ENCODE results near the gene FGD6. TPM values are rescaled to one million over a fixed set of nuclear protein-coding genes. Genes with fewer than 3 reads are reported as not detected.

The FGD6 gene
- polyA plus RNA-seq, 2 of the 4 experiments (the other 2 are of a cell fraction): 15.5 to 48.0 TPM

GRCh38 chr12:95150501-95150900 is 66.8 kb downstream of the FGD6 start:
- Histone ChIP-seq H3K4me2 (no peak overlapping the region), H3K27ac (peak overlapping the region in 1 of 2 experiments; percentile 37; a peak in 2 of 6 replicates), H3K4me1 (no peaks in the 10 kb centered on the region), H3K4me3 (no peak overlapping the region), H3K9me3 (no peaks in the 10 kb centered on the region)
- 100% methylated on average over 1 of the region's 1 CpG for WGBS (ENCODE audit: missing lambda C conversion rate)
- no peak for TF ChIP-seq RFX5 (IDR thresholded peaks at IDR 0.05)
- no peak for TF ChIP-seq ESRRA (IDR thresholded peaks at IDR 0.05; ENCODE audit: borderline replicate concordance, low read length)
- no peak for TF ChIP-seq POLR2A (IDR thresholded peaks at IDR 0.05; ENCODE audit: low read length)
- TF ChIP-seq HOXB13 (CRISPR knock-in tag; IDR thresholded peaks at IDR 0.05; ENCODE audit: low read depth): no peak
- no peak for TF ChIP-seq KDM1A (IDR thresholded peaks at IDR 0.05; ENCODE audit: low read depth)
- no peak for TF ChIP-seq HDAC2 (IDR thresholded peaks at IDR 0.05)
- TF ChIP-seq ATOH8 (CRISPR knock-in tag; IDR thresholded peaks at IDR 0.05; ENCODE audit: low read depth): no peak
- no peak for TF ChIP-seq NR3C1 (IDR thresholded peaks at IDR 0.05)
- TF ChIP-seq BHLHE40 (IDR thresholded peaks at IDR 0.05; ENCODE audit: low read depth, low read length): no peak
- TF ChIP-seq ZFP36 (IDR thresholded peaks at IDR 0.05; ENCODE audit: borderline replicate concordance, partially characterized antibody): no peak
- CTCF ChIA-PET: interaction anchor here (1.1 to 1.6 kb wide), 3 partner anchors 15 to 66 kb away, joined by 4 read pairs; no protein-coding TSS in a partner anchor
- ATAC-seq (peak in 1 of 2 experiments; percentile 53; a peak in 2 of 6 replicates), DNase-seq (ENCODE audit: low read depth in 1 of 2, low spot score in 1 of 2) (no peak), FAIRE-seq (no peak)
- POLR2A ChIA-PET: interaction anchor here (0.6 to 0.7 kb wide), 2 partner anchors 20 to 35 kb away, joined by 3 to 20 read pairs; no protein-coding TSS in a partner anchor

- Histone ChIP-seq H3K9me3 (no peaks in the 10 kb centered on the region), H3K4me3 (no peak overlapping the region), H3K4me2 (no peak overlapping the region), H3K4me1 (0 out of 3 replicates have a peak, but pooled peaks cover 3% of the 10 kb centered on the region), H3K27ac (no peak overlapping the region)
- DNase-seq (ENCODE audit: low read depth in 1 of 2, low spot score in 1 of 2) (no peak), FAIRE-seq (peak; percentile 72), ATAC-seq (no peak)
- TF ChIP-seq EHMT2 (IDR thresholded peaks at IDR 0.05; ENCODE audit: low read depth) (no peak), RAD21 (conservative IDR thresholded peaks at IDR 0.05 in 1 of 2, IDR thresholded peaks at IDR 0.05 in 1 of 2) (no peak), E2F6 (IDR thresholded peaks at IDR 0.05; ENCODE audit: borderline replicate concordance, low read depth) (no peak), JUN (IDR thresholded peaks at IDR 0.05) (no peak), SREBF2 (IDR thresholded peaks at IDR 0.05) (no peak), FOXS1 (CRISPR knock-in tag; IDR thresholded peaks at IDR 0.05) (no peak), POLR2AphosphoS2 (conservative IDR thresholded peaks at IDR 0.05; ENCODE audit: low read length) (no peak), KDM1A (IDR thresholded peaks at IDR 0.05; ENCODE audit: low read depth) (no peak), MAZ (IDR thresholded peaks at IDR 0.05; ENCODE audit: borderline replicate concordance, low read depth, low read length) (no peak)
- POLR2A ChIA-PET: interaction anchor here (0.8 to 1.0 kb wide), 2 partner anchors 21 to 69 kb away, joined by 3 read pairs; partner anchors contain the start of genes FGD6 and VEZT
- CTCF ChIA-PET: interaction anchor here (0.7 to 2.3 kb wide), 3 partner anchors 30 to 434 kb away, joined by 3 to 11 read pairs (median 4); partner anchors contain the start of genes FGD6 and VEZT
Observed at GRCh38 chr12:95147866-95148265, 69.4 kb downstream of the FGD6 start.

GRCh38 chr12:95146769-95147168 is 70.5 kb downstream of the FGD6 start:
- FAIRE-seq (no peak), DNase-seq (ENCODE audit: low read depth in 1 of 2, low spot score in 1 of 2) (no peak), ATAC-seq (no peak)
- 90% methylated on average over 1 of the region's 1 CpG for WGBS (ENCODE audit: missing lambda C conversion rate)
- CTCF ChIA-PET: interaction anchor here (0.5 to 2.3 kb wide), 5 partner anchors 13 to 392 kb away, joined by 3 to 11 read pairs (median 4); partner anchors contain the start of genes FGD6 and VEZT
- Histone ChIP-seq H3K4me3 (no peak overlapping the region), H3K4me2 (no peak overlapping the region), H3K27ac (no peak overlapping the region), H3K4me1 (0 out of 3 replicates have a peak, but pooled peaks cover 3% of the 10 kb centered on the region), H3K9me3 (no peaks in the 10 kb centered on the region)
- TF ChIP-seq ZSCAN20 (CRISPR knock-in tag; IDR thresholded peaks at IDR 0.05): no peak
- no peak for TF ChIP-seq ZNF302 (CRISPR knock-in tag; IDR thresholded peaks at IDR 0.05)
- no peak for TF ChIP-seq RAD21 (conservative IDR thresholded peaks at IDR 0.05 in 1 of 2, IDR thresholded peaks at IDR 0.05 in 1 of 2)
- POLR2A ChIA-PET: no interaction called here
